ENCODE results near the gene DIP2C. TPM values are rescaled to one million over a fixed set of nuclear protein-coding genes. Genes with fewer than 3 reads are reported as not detected.

The DIP2C gene
- total RNA-seq, 1 donor from 2014 or later: 0.53 TPM

DNA sequence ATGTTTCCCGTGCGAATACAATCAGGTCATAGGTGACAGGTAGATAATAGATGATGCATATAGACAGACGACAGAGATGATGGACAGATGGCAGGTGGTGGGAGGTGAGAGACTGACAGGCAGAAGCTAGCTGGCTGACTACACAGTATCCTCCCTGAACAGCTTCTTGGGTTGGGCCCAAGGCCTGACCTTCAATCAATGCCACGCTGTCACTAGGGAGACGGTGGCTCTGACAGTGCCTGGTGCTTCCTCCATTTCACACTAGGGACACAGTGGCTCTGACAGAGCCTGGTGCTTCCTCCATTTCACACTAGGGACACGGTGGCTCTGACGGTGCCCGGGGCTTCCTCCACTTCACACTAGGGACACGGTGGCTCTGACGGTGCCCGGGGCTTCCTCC is 200.1 kb downstream of the DIP2C start:
- no peak overlapping the region for H3K4me3 ChIP-seq (ENCODE audit: low read depth, low read length)
- H3K36me3 ChIP-seq (ENCODE audit: control insufficient read depth, insufficient read depth, low read length): no peaks in the 10 kb centered on the region
- no peaks in the 10 kb centered on the region for H3K27me3 ChIP-seq (ENCODE audit: control insufficient read depth, insufficient read depth, low read length)
- DNase-seq (ENCODE audit: low read depth) (no peak), FAIRE-seq (no peak)
- TF ChIP-seq, protein P1, sequence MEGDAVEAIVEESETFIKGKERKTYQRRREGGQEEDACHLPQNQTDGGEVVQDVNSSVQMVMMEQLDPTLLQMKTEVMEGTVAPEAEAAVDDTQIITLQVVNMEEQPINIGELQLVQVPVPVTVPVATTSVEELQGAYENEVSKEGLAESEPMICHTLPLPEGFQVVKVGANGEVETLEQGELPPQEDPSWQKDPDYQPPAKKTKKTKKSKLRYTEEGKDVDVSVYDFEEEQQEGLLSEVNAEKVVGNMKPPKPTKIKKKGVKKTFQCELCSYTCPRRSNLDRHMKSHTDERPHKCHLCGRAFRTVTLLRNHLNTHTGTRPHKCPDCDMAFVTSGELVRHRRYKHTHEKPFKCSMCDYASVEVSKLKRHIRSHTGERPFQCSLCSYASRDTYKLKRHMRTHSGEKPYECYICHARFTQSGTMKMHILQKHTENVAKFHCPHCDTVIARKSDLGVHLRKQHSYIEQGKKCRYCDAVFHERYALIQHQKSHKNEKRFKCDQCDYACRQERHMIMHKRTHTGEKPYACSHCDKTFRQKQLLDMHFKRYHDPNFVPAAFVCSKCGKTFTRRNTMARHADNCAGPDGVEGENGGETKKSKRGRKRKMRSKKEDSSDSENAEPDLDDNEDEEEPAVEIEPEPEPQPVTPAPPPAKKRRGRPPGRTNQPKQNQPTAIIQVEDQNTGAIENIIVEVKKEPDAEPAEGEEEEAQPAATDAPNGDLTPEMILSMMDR (IDR thresholded peaks at IDR 0.05; ENCODE audit: insufficient read depth, low read length, severe bottlenecking): no peak

DNA sequence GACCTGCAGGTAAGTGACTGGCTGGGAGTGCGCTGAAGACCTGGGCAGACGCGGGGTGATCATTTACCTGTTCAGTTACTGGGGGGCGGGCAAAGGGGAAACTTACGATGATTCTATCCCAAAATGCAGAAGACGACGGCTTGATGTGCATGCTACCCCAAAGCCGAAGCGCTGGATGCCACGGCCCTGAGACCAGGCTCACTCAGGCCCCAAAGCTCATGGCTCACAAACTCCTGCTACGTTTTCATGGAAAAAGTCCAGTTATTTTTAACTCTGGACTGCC is 200.6 kb downstream of the DIP2C start:
- no peaks in the 10 kb centered on the region for H3K27me3 ChIP-seq (ENCODE audit: control insufficient read depth, insufficient read depth, low read length)
- no peaks in the 10 kb centered on the region for H3K36me3 ChIP-seq (ENCODE audit: control insufficient read depth, insufficient read depth, low read length)
- FAIRE-seq (no peak), DNase-seq (ENCODE audit: low read depth) (no peak)
- TF ChIP-seq, protein P1 (IDR thresholded peaks at IDR 0.05; ENCODE audit: insufficient read depth, low read length, severe bottlenecking): no peak
- no peak overlapping the region for H3K4me3 ChIP-seq (ENCODE audit: low read depth, low read length)

DNA sequence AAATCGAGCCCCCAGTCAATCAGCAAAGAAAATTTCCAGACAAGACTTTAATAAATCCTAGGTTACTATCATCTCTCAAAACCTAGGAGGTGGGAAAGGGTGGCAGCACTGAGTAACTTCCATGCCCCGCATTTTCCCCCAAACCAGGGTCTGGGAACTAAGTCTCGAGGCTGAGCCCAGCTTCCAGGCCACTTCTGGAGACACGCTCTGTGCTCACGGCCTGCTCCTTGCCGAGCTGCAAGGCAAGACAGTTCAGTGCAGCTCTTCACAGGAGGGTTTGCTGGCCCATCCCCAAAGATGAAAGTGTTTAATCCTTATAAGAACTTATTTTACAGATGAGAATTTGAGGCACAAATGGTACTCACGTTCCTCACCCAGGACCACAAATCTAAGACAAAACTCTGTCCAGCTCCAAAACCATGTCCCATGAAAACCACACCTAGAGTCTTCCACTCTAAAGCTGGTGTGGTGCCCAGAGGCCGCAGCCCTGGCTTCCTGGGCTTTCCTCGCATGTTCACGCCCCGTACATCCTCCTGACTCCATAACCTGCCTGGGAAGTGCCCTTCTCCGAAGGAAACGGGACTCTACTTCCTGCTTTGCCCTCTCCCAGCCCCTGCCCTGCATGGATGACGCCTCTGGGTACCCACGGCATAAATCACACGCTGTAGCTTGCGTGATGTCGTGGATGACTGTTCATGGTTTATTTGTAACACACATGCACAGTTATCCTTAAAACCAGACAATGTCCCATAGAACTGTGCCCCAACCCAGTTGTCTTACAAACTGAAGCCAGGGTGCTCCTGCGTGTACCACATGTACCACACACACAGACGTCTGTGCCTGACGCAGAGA is 201.2 kb downstream of the DIP2C start:
- no peak for DNase-seq (ENCODE audit: low read depth)
- FAIRE-seq: no peak
- H3K36me3 ChIP-seq (ENCODE audit: control insufficient read depth, insufficient read depth, low read length): no peaks in the 10 kb centered on the region
- TF ChIP-seq, protein P1 (IDR thresholded peaks at IDR 0.05; ENCODE audit: insufficient read depth, low read length, severe bottlenecking): no peak
- H3K4me3 ChIP-seq (ENCODE audit: low read depth, low read length): no peak overlapping the region
- H3K27me3 ChIP-seq (ENCODE audit: control insufficient read depth, insufficient read depth, low read length): no peaks in the 10 kb centered on the region

DNA sequence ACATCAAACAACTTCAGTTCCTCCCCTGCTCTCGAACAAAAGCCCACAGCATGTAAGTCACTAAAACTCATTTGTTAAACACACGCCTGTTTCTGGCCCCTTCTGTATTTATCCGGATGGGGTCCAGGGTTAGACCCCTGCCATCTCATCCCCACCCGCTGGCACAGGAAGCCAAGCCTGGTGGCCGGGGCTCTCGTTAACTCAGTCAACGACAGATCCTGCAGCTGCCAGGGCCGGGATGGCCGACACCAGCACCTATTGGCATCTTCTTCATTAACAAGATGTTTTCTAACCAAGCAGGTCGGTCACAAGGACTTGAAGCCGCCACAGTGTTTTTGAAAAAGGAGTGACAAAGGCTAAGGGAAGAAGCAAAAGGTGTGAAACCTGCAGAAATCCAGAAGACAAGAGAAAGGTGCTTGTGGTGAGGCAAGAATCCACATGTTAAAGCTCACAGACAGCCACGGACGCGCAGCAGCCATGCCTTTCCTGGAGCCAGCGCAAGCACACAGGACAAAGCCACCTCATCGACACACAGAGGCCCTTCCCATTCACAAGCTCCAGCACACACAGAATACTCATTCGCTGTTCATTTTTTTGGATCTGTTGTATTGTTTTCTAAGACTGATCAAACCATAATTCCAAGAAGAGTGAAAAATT is 202.7 kb downstream of the DIP2C start:
- TF ChIP-seq, protein P1 (IDR thresholded peaks at IDR 0.05; ENCODE audit: insufficient read depth, low read length, severe bottlenecking): no peak
- Histone ChIP-seq H3K27me3 (ENCODE audit: control insufficient read depth, insufficient read depth, low read length) (no peaks in the 10 kb centered on the region), H3K4me3 (ENCODE audit: low read depth, low read length) (no peak overlapping the region), H3K36me3 (ENCODE audit: control insufficient read depth, insufficient read depth, low read length) (no peaks in the 10 kb centered on the region)
- FAIRE-seq (no peak), DNase-seq (ENCODE audit: low read depth) (no peak)

DNA sequence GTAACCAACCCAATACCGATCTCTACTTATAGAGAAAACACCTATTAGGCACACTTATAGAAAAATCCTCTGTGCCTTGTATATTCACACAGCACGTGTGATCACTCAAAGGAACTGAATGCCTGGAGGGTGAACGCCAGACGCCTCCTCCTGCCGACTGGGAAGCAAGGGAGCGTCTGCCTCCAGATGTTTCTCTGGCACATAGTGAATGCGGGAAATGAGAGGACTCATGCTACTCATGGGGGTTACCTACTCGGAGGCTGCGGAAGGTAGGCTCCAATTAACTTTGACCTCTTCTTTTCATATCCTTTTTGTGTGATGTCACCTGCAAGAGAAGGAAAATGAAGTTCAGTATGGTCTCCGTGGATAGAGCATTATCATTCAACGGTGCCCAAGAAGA is 203.3 kb downstream of the DIP2C start:
- TF ChIP-seq, protein P1 (IDR thresholded peaks at IDR 0.05; ENCODE audit: insufficient read depth, low read length, severe bottlenecking): no peak
- Histone ChIP-seq H3K36me3 (ENCODE audit: control insufficient read depth, insufficient read depth, low read length) (no peaks in the 10 kb centered on the region), H3K4me3 (ENCODE audit: low read depth, low read length) (no peak overlapping the region), H3K27me3 (ENCODE audit: control insufficient read depth, insufficient read depth, low read length) (no peaks in the 10 kb centered on the region)
- no peak for FAIRE-seq
- DNase-seq (ENCODE audit: low read depth): no peak

All from bronchial epithelial cell (primary cell).